ENCODE data around the gene ZDHHC22.

ZDHHC22 gene

GRCh38 chr14:77125823-77126325 is 15.7 kb downstream of the ZDHHC22 start:
- no peak for DNase-seq

- no peak for DNase-seq
Measured at GRCh38 chr14:77125281-77125801, 16.2 kb downstream of the ZDHHC22 start.

- DNase-seq, result no peak
Measured at GRCh38 chr14:77124345-77125280, 17.0 kb downstream of the ZDHHC22 start.

- no peak for DNase-seq
Measured at GRCh38 chr14:77123381-77124325, 17.9 kb downstream of the ZDHHC22 start.

GRCh38 chr14:77122526-77123125 is 19.0 kb downstream of the ZDHHC22 start:
- DNase-seq, result no peak

- no peak for DNase-seq
Measured at GRCh38 chr14:77120771-77121743, 20.5 kb downstream of the ZDHHC22 start.

- DNase-seq, result no peak
Measured at GRCh38 chr14:77119851-77120250, 21.7 kb downstream of the ZDHHC22 start.

- DNase-seq, result no peak
Measured at GRCh38 chr14:77116172-77116817, 25.3 kb downstream of the ZDHHC22 start.

GRCh38 chr14:77114609-77115008 is 27.0 kb downstream of the ZDHHC22 start:
- DNase-seq, result no peak

- DNase-seq, result no peak
Measured at GRCh38 chr14:77113644-77114043, 27.9 kb downstream of the ZDHHC22 start.

- DNase-seq, result no peak
Measured at GRCh38 chr14:77111021-77111420, 30.6 kb downstream of the ZDHHC22 start.

- DNase-seq, result no peak
Measured at GRCh38 chr14:77110286-77110685, 31.3 kb downstream of the ZDHHC22 start.

GRCh38 chr14:77109656-77110055 is 31.9 kb downstream of the ZDHHC22 start:
- no peak for DNase-seq

GRCh38 chr14:77108753-77109152 is 32.8 kb downstream of the ZDHHC22 start:
- no peak for DNase-seq

GRCh38 chr14:77107228-77107627 is 34.4 kb downstream of the ZDHHC22 start:
- DNase-seq, result no peak

GRCh38 chr14:77106666-77107065 is 34.9 kb downstream of the ZDHHC22 start:
- no peak for DNase-seq

GRCh38 chr14:77105145-77105939 is 36.2 kb downstream of the ZDHHC22 start:
- no peak for DNase-seq

- no peak for DNase-seq
Measured at GRCh38 chr14:77104393-77104792, 37.2 kb downstream of the ZDHHC22 start.

- DNase-seq, result no peak
Measured at GRCh38 chr14:77103951-77104350, 37.6 kb downstream of the ZDHHC22 start.

- no peak for DNase-seq
Measured at GRCh38 chr14:77103475-77103874, 38.1 kb downstream of the ZDHHC22 start.
